Endodermal cell (in vitro differentiated cells): ENCODE measurements around the gene SERPINA12. TPM values are rescaled to one million over a fixed set of nuclear protein-coding genes. Genes with fewer than 3 reads are reported as not detected.

ENCODE experiments used
- DNase-seq: peaks from one replicate; pipeline ENCODE4 v3.0.0-alpha.2; 2017
- H3K27ac ChIP-seq: 2 replicates; pipeline ENCODE4 v1.5.1; 2013; ENCODE audit warnings: mild to moderate bottlenecking, low read depth, low read length, moderate library complexity
- H3K27me3 ChIP-seq: 2 replicates; pipeline ENCODE4 v1.6.1; 2013; ENCODE audit warnings: mild to moderate bottlenecking, low read length, moderate library complexity; ENCODE audit not compliant: insufficient read depth, control insufficient read depth, poor library complexity, severe bottlenecking
- H3K36me3 ChIP-seq: 2 replicates; pipeline ENCODE4 v1.7.0; 2013; ENCODE audit warnings: mild to moderate bottlenecking, low read length, moderate library complexity; ENCODE audit not compliant: control insufficient read depth, insufficient read depth
- H3K4me1 ChIP-seq: one replicate; pipeline ENCODE4 v1.7.0; 2013; ENCODE audit warnings: low read length; ENCODE audit not compliant: control insufficient read depth, insufficient read depth
- H3K4me3 ChIP-seq: 2 replicates; pipeline ENCODE4 v1.5.1; 2013; ENCODE audit warnings: mild to moderate bottlenecking, low read length, moderate library complexity
- H3K9ac ChIP-seq: 2 replicates; pipeline ENCODE4 v1.6.1; 2013; ENCODE audit warnings: mild to moderate bottlenecking, low read length, moderate library complexity; ENCODE audit not compliant: poor library complexity, severe bottlenecking; ENCODE audit errors: extremely low read depth
- H3K9me3 ChIP-seq: 2 replicates; pipeline ENCODE4 v1.6.1; 2013; ENCODE audit warnings: mild to moderate bottlenecking, low read length, moderate library complexity; ENCODE audit not compliant: control insufficient read depth
- H3K27ac Mint-ChIP-seq: 2 replicates; pipeline ENCODE4 v1.8.0; 2020; ENCODE audit warnings: mixed read lengths
- H3K27me3 Mint-ChIP-seq: 2 replicates; pipeline ENCODE4 v1.8.0; 2021; ENCODE audit warnings: mild to moderate bottlenecking, mixed read lengths; ENCODE audit not compliant: insufficient read depth
- H3K36me3 Mint-ChIP-seq: 2 replicates; pipeline ENCODE4 v1.8.0; 2020; ENCODE audit warnings: low read depth, mixed read lengths
- H3K4me1 Mint-ChIP-seq: 2 replicates; pipeline ENCODE4 v1.8.0; 2020; ENCODE audit warnings: mixed read lengths
- H3K4me3 Mint-ChIP-seq: 2 replicates; pipeline ENCODE4 v1.8.0; 2020; ENCODE audit warnings: mild to moderate bottlenecking, moderate library complexity, mixed read lengths
- H3K9me3 Mint-ChIP-seq: 2 replicates; pipeline ENCODE4 v1.8.0; 2020; ENCODE audit warnings: mild to moderate bottlenecking, mixed read lengths
- CTCF ChIP-seq: fragments of 200-600 bp; sonication (generic); conservative IDR thresholded peaks from 2 replicates; pipeline ENCODE4 v1.5.0; 2021; ENCODE audit warnings: antibody characterized with exemption, mild to moderate bottlenecking
- WGBS, 2 experiments: methylation state at CpG; one replicate each; pipeline versions ENCODE4 v1.1.5 to v1.1.7; 2013; ENCODE audit warnings: missing lambda C conversion rate in 2 of 2, mixed read lengths in 1 of 2; ENCODE audit not compliant: insufficient coverage in 1 of 2, insufficient read length in 1 of 2; 5-methylcytosine and 5-hydroxymethylcytosine counted together
- total RNA-seq, 2 donors: library from RNA; stranded (reverse); fragmentation: NEBNext Ultra II Directional in 1 of 2; extraction: Animal tissue kit (Norgen Biotek cat#: 25700) in 1 of 2; gene quantifications; 2 replicates in 1 of 2; 3 replicates in 1 of 2; pipeline ENCODE4 v1.2.1, GENCODE V29; 2021

The SERPINA12 gene
- total RNA-seq, 2 donors from 2014 or later, result not detected

GRCh38 chr14:94489336-94489735 lies 19.9 kb downstream of the SERPINA12 start:
- Histone ChIP-seq H3K27ac (no peak overlapping the region), H3K27me3 (no peaks in the 10 kb centered on the region), H3K4me1 (peaks cover 7% of the 10 kb centered on the region), H3K9ac (no peak overlapping the region), H3K9me3 (no peaks in the 10 kb centered on the region), H3K36me3 (no peaks in the 10 kb centered on the region), H3K4me3 (no peak overlapping the region)
- Mint-ChIP-seq H3K4me1 (peaks cover 13% of the 10 kb centered on the region), H3K9me3 (no peaks in the 10 kb centered on the region), H3K27me3 (peaks cover 20% of the 10 kb centered on the region), H3K27ac (no peak overlapping the region), H3K4me3 (no peak overlapping the region), H3K36me3 (no peaks in the 10 kb centered on the region)
- 75 to 89% methylated on average over 5 to 11 of the region's 11 CpGs for WGBS, 2 experiments
- no peak for DNase-seq
- no peak for TF ChIP-seq CTCF

GRCh38 chr14:94486883-94487282 lies 22.4 kb downstream of the SERPINA12 start:
- Histone ChIP-seq H3K9ac (no peak overlapping the region), H3K4me3 (no peak overlapping the region), H3K4me1 (peaks cover 7% of the 10 kb centered on the region), H3K36me3 (no peaks in the 10 kb centered on the region), H3K9me3 (no peaks in the 10 kb centered on the region), H3K27me3 (no peaks in the 10 kb centered on the region), H3K27ac (no peak overlapping the region)
- DNase-seq, result no peak
- Mint-ChIP-seq H3K9me3 (no peaks in the 10 kb centered on the region), H3K4me1 (peaks cover 13% of the 10 kb centered on the region), H3K36me3 (no peaks in the 10 kb centered on the region), H3K27ac (no peak overlapping the region), H3K27me3 (peaks cover 10% of the 10 kb centered on the region), H3K4me3 (peak overlapping the region; percentile 53)
- 64 to 67% methylated on average over 2 to 5 of the region's 5 CpGs for WGBS, 2 experiments
- TF ChIP-seq CTCF, result no peak

GRCh38 chr14:94485944-94486841 lies 23.1 kb downstream of the SERPINA12 start:
- no peaks in the 10 kb centered on the region for H3K27me3 ChIP-seq
- peak; percentile 95 for DNase-seq
- peaks cover 7% of the 10 kb centered on the region for H3K4me1 ChIP-seq
- peak; percentile 100 for TF ChIP-seq CTCF
- no peak overlapping the region for H3K9ac ChIP-seq
- Mint-ChIP-seq H3K36me3 (no peaks in the 10 kb centered on the region), H3K27me3 (peaks cover 10% of the 10 kb centered on the region), H3K4me1 (peaks cover 13% of the 10 kb centered on the region), H3K4me3 (peak overlapping the region; percentile 53), H3K9me3 (no peaks in the 10 kb centered on the region), H3K27ac (no peak overlapping the region)
- H3K4me3 ChIP-seq, result peak overlapping the region; percentile 71
- H3K27ac ChIP-seq, result no peak overlapping the region
- H3K9me3 ChIP-seq, result no peaks in the 10 kb centered on the region
- no peaks in the 10 kb centered on the region for H3K36me3 ChIP-seq
- 31 to 36% methylated on average over 10 to 26 of the region's 26 CpGs for WGBS, 2 experiments
